ENCODE data around the gene HECW1. TPM values are rescaled to one million over a fixed set of nuclear protein-coding genes. Genes with fewer than 3 reads are reported as not detected.

HECW1 gene
- total RNA-seq, 1 experiment from 2014 or later, result 0.77 TPM

DNA sequence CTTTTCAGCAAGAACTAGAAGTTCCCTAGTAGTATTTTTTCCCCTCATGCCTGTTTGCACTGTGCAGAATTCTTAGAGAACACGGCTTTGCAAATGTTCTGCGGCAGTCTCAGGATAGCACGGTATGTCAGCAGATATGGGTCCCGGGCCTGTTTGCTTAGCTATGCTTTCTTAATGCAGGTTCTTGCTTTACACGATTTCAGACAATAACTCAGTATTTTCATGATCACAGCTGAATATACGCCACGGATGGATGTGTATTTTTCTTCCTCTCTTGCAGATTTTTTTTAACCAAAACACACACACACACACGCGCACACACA, 137.3 kb downstream of the HECW1 start:
- in situ Hi-C loops (cut with HindIII; ENCODE audit: low pct_unique_long_range_greater_than_20kb, low sequenced_read_pairs), result no loop called here
- Histone ChIP-seq H3K4me3 (ENCODE audit: low read depth in 2 of 2, low read length in 2 of 2) (peak overlapping the region in 1 of 2 experiments; percentile 50; a peak in 1 of 4 replicates), H3K27ac (ENCODE audit: low read length) (no peak overlapping the region), H3K36me3 (ENCODE audit: control insufficient read depth, insufficient read depth, low read length) (no peaks in the 10 kb centered on the region), H3K4me1 (ENCODE audit: control insufficient read depth, insufficient read depth, low read length) (peaks cover 6% of the 10 kb centered on the region; the same call in 1 of the 2 replicates), H3K27me3 (ENCODE audit: control insufficient read depth, insufficient read depth, low read length) (peaks cover 8% of the 10 kb centered on the region), H3K9me3 (ENCODE audit: control insufficient read depth, insufficient read depth, low read depth, low read length) (no peaks in the 10 kb centered on the region)
- ChIA-PET POLR2A (interaction anchor here (0.9 kb wide), 1 partner anchor 315 kb away, joined by 4 read pairs; no protein-coding TSS in a partner anchor), CTCF (no interaction called here)
- TF ChIP-seq SIN3A (IDR thresholded peaks at IDR 0.05; ENCODE audit: borderline replicate concordance, insufficient read depth, low read depth, low read length) (no peak), POLR2AphosphoS5 (IDR thresholded peaks at IDR 0.05; ENCODE audit: low read depth, low read length) (no peak), TCF7L2 (IDR thresholded peaks at IDR 0.05; ENCODE audit: low read depth, low read length) (no peak)
- TF ChIP-seq, protein P1, sequence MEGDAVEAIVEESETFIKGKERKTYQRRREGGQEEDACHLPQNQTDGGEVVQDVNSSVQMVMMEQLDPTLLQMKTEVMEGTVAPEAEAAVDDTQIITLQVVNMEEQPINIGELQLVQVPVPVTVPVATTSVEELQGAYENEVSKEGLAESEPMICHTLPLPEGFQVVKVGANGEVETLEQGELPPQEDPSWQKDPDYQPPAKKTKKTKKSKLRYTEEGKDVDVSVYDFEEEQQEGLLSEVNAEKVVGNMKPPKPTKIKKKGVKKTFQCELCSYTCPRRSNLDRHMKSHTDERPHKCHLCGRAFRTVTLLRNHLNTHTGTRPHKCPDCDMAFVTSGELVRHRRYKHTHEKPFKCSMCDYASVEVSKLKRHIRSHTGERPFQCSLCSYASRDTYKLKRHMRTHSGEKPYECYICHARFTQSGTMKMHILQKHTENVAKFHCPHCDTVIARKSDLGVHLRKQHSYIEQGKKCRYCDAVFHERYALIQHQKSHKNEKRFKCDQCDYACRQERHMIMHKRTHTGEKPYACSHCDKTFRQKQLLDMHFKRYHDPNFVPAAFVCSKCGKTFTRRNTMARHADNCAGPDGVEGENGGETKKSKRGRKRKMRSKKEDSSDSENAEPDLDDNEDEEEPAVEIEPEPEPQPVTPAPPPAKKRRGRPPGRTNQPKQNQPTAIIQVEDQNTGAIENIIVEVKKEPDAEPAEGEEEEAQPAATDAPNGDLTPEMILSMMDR (IDR thresholded peaks at IDR 0.05), result no peak
- TF ChIP-seq, protein P2, sequence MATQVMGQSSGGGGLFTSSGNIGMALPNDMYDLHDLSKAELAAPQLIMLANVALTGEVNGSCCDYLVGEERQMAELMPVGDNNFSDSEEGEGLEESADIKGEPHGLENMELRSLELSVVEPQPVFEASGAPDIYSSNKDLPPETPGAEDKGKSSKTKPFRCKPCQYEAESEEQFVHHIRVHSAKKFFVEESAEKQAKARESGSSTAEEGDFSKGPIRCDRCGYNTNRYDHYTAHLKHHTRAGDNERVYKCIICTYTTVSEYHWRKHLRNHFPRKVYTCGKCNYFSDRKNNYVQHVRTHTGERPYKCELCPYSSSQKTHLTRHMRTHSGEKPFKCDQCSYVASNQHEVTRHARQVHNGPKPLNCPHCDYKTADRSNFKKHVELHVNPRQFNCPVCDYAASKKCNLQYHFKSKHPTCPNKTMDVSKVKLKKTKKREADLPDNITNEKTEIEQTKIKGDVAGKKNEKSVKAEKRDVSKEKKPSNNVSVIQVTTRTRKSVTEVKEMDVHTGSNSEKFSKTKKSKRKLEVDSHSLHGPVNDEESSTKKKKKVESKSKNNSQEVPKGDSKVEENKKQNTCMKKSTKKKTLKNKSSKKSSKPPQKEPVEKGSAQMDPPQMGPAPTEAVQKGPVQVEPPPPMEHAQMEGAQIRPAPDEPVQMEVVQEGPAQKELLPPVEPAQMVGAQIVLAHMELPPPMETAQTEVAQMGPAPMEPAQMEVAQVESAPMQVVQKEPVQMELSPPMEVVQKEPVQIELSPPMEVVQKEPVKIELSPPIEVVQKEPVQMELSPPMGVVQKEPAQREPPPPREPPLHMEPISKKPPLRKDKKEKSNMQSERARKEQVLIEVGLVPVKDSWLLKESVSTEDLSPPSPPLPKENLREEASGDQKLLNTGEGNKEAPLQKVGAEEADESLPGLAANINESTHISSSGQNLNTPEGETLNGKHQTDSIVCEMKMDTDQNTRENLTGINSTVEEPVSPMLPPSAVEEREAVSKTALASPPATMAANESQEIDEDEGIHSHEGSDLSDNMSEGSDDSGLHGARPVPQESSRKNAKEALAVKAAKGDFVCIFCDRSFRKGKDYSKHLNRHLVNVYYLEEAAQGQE (IDR thresholded peaks at IDR 0.05; ENCODE audit: insufficient read depth in 1 of 2, low read depth in 2 of 2, low read length in 1 of 2), result no peak
- DNase-seq (ENCODE audit: low read depth, low spot score) (no peak), ATAC-seq (no peak)
- no TSS peak for BruUV-seq (replicated peaks)
- intact Hi-C loops (cut with micrococcal nuclease; ENCODE audit: unreplicated experiment), result no loop called here

DNA sequence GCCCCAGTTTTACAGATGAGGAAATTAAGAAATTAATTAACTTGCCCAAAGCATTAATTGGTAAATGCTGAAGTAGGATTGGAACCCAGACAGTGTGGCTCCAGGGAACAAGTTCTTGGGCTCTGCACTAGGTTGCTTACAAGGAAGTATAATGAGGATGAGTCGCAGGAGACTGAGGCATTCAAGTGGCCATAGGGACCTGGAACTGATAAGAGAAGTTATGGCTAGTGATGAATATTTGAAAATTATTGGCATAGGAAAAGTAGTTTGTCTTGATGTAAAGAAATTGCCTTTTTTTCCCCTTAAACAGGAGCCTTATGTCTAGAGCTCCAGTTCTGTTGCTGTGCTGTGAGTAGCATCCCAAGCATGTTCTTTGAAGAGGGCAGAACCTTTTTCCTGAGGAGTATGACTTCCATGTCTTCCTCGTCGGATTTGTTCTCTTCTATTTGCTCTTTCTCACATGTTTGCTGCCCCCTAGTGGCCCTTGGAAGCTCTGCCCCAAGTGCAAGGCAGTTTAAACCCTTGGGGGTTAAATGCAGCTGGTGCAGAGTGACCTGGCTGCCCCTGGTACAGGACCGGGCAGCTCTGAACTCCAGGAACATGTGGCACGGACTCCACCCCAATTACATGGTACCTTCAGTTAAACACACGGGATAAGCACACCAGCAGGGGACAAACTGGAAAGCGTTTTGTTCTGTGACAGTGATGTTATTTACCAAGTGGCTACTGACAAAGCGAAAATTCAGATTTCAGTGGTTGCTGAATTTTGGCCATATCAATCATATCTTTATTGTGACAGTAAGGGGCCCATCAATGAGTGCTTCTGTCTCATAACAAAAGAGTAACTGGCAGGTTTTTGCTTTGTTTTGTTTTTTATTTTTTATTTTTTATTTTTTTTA, 148.8 kb downstream of the HECW1 start:
- TF ChIP-seq, protein P1 (IDR thresholded peaks at IDR 0.05), result peak; percentile 96
- TF ChIP-seq POLR2AphosphoS5 (IDR thresholded peaks at IDR 0.05; ENCODE audit: low read depth, low read length), result no peak
- BruUV-seq (replicated peaks), result no TSS peak
- no peaks in the 10 kb centered on the region; the same call in 1 of the 2 replicates for H3K4me1 ChIP-seq (ENCODE audit: control insufficient read depth, insufficient read depth, low read length)
- no peak overlapping the region for H3K4me3 ChIP-seq (ENCODE audit: low read depth in 2 of 2, low read length in 2 of 2)
- DNase-seq (ENCODE audit: low read depth, low spot score) (peak; percentile 65), ATAC-seq (peak; percentile 98)
- intact Hi-C loops (cut with micrococcal nuclease; ENCODE audit: unreplicated experiment), result loop anchor here (1.0 kb wide), 1 partner anchor 320 kb away; no protein-coding TSS in a partner anchor
- H3K36me3 ChIP-seq (ENCODE audit: control insufficient read depth, insufficient read depth, low read length), result no peaks in the 10 kb centered on the region
- H3K27me3 ChIP-seq (ENCODE audit: control insufficient read depth, insufficient read depth, low read length), result no peaks in the 10 kb centered on the region
- CTCF ChIA-PET, result interaction anchor here (0.5 to 0.8 kb wide), 3 partner anchors 178 to 334 kb away, joined by 3 to 8 read pairs (median 3); no protein-coding TSS in a partner anchor
- POLR2A ChIA-PET, result no interaction called here
- in situ Hi-C loops (cut with HindIII; ENCODE audit: low pct_unique_long_range_greater_than_20kb, low sequenced_read_pairs), result no loop called here
- H3K9me3 ChIP-seq (ENCODE audit: control insufficient read depth, insufficient read depth, low read depth, low read length), result no peaks in the 10 kb centered on the region
- no peak overlapping the region for H3K27ac ChIP-seq (ENCODE audit: low read length)
